ENCODE results near the gene SEMA3A.

DNA sequence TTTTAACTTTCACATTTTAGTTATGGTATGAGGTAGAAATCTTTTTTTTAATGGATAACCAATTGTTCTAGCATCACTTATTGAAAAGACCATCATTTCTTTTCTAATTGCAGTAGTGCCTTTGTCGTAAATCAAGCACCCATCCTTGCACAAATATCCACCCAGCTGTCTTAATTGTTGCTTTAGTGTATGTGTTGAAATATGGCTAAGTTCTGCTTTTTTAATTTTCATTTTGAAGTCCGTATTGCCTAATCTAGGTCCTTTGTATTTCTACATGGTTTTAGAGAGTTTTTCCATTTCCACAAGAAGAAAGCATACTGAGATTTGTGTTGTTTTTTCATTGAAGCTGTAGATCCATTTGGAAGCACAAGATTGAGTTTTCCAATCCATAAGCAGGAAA lies 286.1 kb downstream of the SEMA3A start:
- TF ChIP-seq POLR2AphosphoS5 (IDR thresholded peaks at IDR 0.05; ENCODE audit: low read depth) (no peak; the same call in 1 of the 2 replicates), GABPA (IDR thresholded peaks at IDR 0.05; ENCODE audit: low read depth) (0 out of 2 replicates have a peak, but pooled peaks have one; percentile 10)
- TF ChIP-seq, protein P1, sequence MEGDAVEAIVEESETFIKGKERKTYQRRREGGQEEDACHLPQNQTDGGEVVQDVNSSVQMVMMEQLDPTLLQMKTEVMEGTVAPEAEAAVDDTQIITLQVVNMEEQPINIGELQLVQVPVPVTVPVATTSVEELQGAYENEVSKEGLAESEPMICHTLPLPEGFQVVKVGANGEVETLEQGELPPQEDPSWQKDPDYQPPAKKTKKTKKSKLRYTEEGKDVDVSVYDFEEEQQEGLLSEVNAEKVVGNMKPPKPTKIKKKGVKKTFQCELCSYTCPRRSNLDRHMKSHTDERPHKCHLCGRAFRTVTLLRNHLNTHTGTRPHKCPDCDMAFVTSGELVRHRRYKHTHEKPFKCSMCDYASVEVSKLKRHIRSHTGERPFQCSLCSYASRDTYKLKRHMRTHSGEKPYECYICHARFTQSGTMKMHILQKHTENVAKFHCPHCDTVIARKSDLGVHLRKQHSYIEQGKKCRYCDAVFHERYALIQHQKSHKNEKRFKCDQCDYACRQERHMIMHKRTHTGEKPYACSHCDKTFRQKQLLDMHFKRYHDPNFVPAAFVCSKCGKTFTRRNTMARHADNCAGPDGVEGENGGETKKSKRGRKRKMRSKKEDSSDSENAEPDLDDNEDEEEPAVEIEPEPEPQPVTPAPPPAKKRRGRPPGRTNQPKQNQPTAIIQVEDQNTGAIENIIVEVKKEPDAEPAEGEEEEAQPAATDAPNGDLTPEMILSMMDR (IDR thresholded peaks at IDR 0.05; ENCODE audit: insufficient read depth, low read length) = no peak
- TF ChIP-seq, protein P2, sequence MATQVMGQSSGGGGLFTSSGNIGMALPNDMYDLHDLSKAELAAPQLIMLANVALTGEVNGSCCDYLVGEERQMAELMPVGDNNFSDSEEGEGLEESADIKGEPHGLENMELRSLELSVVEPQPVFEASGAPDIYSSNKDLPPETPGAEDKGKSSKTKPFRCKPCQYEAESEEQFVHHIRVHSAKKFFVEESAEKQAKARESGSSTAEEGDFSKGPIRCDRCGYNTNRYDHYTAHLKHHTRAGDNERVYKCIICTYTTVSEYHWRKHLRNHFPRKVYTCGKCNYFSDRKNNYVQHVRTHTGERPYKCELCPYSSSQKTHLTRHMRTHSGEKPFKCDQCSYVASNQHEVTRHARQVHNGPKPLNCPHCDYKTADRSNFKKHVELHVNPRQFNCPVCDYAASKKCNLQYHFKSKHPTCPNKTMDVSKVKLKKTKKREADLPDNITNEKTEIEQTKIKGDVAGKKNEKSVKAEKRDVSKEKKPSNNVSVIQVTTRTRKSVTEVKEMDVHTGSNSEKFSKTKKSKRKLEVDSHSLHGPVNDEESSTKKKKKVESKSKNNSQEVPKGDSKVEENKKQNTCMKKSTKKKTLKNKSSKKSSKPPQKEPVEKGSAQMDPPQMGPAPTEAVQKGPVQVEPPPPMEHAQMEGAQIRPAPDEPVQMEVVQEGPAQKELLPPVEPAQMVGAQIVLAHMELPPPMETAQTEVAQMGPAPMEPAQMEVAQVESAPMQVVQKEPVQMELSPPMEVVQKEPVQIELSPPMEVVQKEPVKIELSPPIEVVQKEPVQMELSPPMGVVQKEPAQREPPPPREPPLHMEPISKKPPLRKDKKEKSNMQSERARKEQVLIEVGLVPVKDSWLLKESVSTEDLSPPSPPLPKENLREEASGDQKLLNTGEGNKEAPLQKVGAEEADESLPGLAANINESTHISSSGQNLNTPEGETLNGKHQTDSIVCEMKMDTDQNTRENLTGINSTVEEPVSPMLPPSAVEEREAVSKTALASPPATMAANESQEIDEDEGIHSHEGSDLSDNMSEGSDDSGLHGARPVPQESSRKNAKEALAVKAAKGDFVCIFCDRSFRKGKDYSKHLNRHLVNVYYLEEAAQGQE (IDR thresholded peaks at IDR 0.05; ENCODE audit: insufficient replicate concordance, low read depth) = no peak
